CD4-positive, alpha-beta memory T cell (primary cell): Measurements from ENCODE around the gene RDH12. TPM values are rescaled to one million over a fixed set of nuclear protein-coding genes. Genes with fewer than 3 reads are reported as not detected.
A peak's percentile ranks its signal among the peaks of the same experiment; 100 is the strongest.
"Not testable (repeated sequence)": the region's sequence is repeated elsewhere in the genome, so short reads cannot be mapped to it uniquely, and the experiment has no call there.

Source experiments
- CTCF ChIA-PET: fragments of 350-600 bp; sonication (Branson Sonifier 250); formaldehyde crosslinking; loops from one replicate; lab custom pipeline; 2021; ENCODE audit warnings: inconsistent platforms; ENCODE audit not compliant: partially characterized antibody; lab: Charles Lee
- POLR2A ChIA-PET: fragments of 350-600 bp; sonication (Branson Sonifier 250); formaldehyde crosslinking; loops from one replicate; lab custom pipeline; 2021; ENCODE audit not compliant: partially characterized antibody; lab: Charles Lee
- DNase-seq, 5 donors: peaks; one replicate each; pipeline versions ENCODE4 v3.0.0 to v3.0.0-alpha.2; 2020 to 2022; ENCODE audit warnings: mixed read lengths in 1 of 5
- H3K27ac ChIP-seq: one replicate; pipeline ENCODE4 v1.7.0; 2013; ENCODE audit warnings: low read depth, low read length
- H3K27me3 ChIP-seq: 2 replicates; pipeline ENCODE4 v1.7.0; 2013; ENCODE audit warnings: mild to moderate bottlenecking, low read length, moderate library complexity; ENCODE audit not compliant: insufficient read depth
- H3K36me3 ChIP-seq: 2 replicates; pipeline ENCODE4 v1.7.0; 2013; ENCODE audit warnings: mild to moderate bottlenecking, low read length, moderate library complexity; ENCODE audit not compliant: insufficient read depth
- H3K4me1 ChIP-seq: 2 replicates; pipeline ENCODE4 v1.7.0; 2013; ENCODE audit warnings: mild to moderate bottlenecking, low read length, moderate library complexity; ENCODE audit not compliant: insufficient read depth
- H3K4me3 ChIP-seq, 2 donors: one replicate each; pipeline ENCODE4 v1.7.0; 2013; ENCODE audit warnings: low read length in 2 of 2, mild to moderate bottlenecking in 1 of 2
- H3K9me3 ChIP-seq, 2 donors: one replicate each; pipeline ENCODE4 v1.7.0; 2013; ENCODE audit warnings: low read length in 2 of 2, control low read depth in 1 of 2; ENCODE audit not compliant: control insufficient read depth in 1 of 2
- H3K27ac Mint-ChIP-seq, 7 donors: one replicate each; pipeline ENCODE4 v1.8.0; 2020 to 2021; ENCODE audit warnings: mixed read lengths in 7 of 7, mild to moderate bottlenecking in 6 of 7, inconsistent platforms in 3 of 7, moderate library complexity in 3 of 7
- H3K27me3 Mint-ChIP-seq, 2 donors: one replicate each; pipeline ENCODE4 v1.8.0; 2020 to 2021; ENCODE audit warnings: mixed read lengths in 2 of 2
- H3K36me3 Mint-ChIP-seq, 2 donors: one replicate each; pipeline ENCODE4 v1.8.0; 2020 to 2021; ENCODE audit warnings: mixed read lengths in 2 of 2, inconsistent platforms in 1 of 2, mild to moderate bottlenecking in 1 of 2
- H3K4me1 Mint-ChIP-seq, 4 donors: one replicate each; pipeline ENCODE4 v1.8.0; 2020 to 2021; ENCODE audit warnings: mixed read lengths in 4 of 4, mild to moderate bottlenecking in 1 of 4
- H3K4me3 Mint-ChIP-seq, 8 donors: one replicate each; pipeline ENCODE4 v1.8.0; 2020 to 2021; ENCODE audit warnings: mixed read lengths in 8 of 8, mild to moderate bottlenecking in 7 of 8, moderate library complexity in 6 of 8, inconsistent platforms in 3 of 8
- H3K9me3 Mint-ChIP-seq, 8 donors: one replicate each; pipeline ENCODE4 v1.8.0; 2020 to 2021; ENCODE audit warnings: mixed read lengths in 8 of 8, mild to moderate bottlenecking in 5 of 8, inconsistent platforms in 3 of 8, moderate library complexity in 1 of 8
- intact Hi-C: fragments of 100-400 bp; cut with micrococcal nuclease; formaldehyde crosslinking; loops from one replicate; pipeline ENCODE4 v1.15.1; 2023
- polyA plus RNA-seq, 2 donors: library from polyadenylated mRNA; unstranded; fragments of 300-500 nt; fragmentation: Illumina TruSeq; gene quantifications; one replicate each; pipeline ENCODE4 v1.2.3, GENCODE V29; 2021
- total RNA-seq, 2 experiments: library from RNA; stranded (reverse); gene quantifications; one replicate each; pipeline ENCODE4 v1.2.3, GENCODE V29; 2021

RDH12 gene
- total and polyA plus RNA-seq, 4 experiments from 2014 or later: not detected

GRCh38 chr14:67697006-67697405 is 4.7 kb upstream of the RDH12 start:
- POLR2A ChIA-PET: no interaction called here
- Histone ChIP-seq H3K9me3 (no peaks in the 10 kb centered on the region), H3K27me3 (no peaks in the 10 kb centered on the region), H3K27ac (no peak overlapping the region), H3K36me3 (peaks cover 4% of the 10 kb centered on the region), H3K4me3 (no peak overlapping the region), H3K4me1 (peaks cover 15% of the 10 kb centered on the region)
- CTCF ChIA-PET: interaction anchor here (1.2 kb wide), 1 partner anchor 269 kb away, joined by 3 read pairs; no protein-coding TSS in a partner anchor
- no peak overlapping the region for H3K4me3 Mint-ChIP-seq
- peaks cover 4 to 12% of the 10 kb centered on the region in 2 donors for H3K36me3 Mint-ChIP-seq
- no peaks in the 10 kb centered on the region for H3K27me3 Mint-ChIP-seq
- intact Hi-C loops: no loop called here
- H3K9me3 Mint-ChIP-seq: no peaks in the 10 kb centered on the region
- no peak for DNase-seq
- H3K27ac Mint-ChIP-seq: peak overlapping the region in 3 of 7 donors; percentile 3 to 78 (median 43)
- H3K4me1 Mint-ChIP-seq: peaks cover 10 to 29% (median 18%) of the 10 kb centered on the region in 4 donors

- Mint-ChIP-seq H3K27ac (no peak overlapping the region), H3K36me3 (peaks cover 0 to 7% of the 10 kb centered on the region in 2 donors), H3K27me3 (no peaks in the 10 kb centered on the region), H3K9me3 (no peaks in the 10 kb centered on the region), H3K4me3 (no peak overlapping the region), H3K4me1 (peaks cover 8 to 23% (median 14%) of the 10 kb centered on the region in 4 donors)
- intact Hi-C loops: no loop called here
- no peak for DNase-seq
- ChIA-PET POLR2A (no interaction called here), CTCF (interaction anchor here (0.9 to 1.2 kb wide), 3 partner anchors 10 to 270 kb away, joined by 3 to 7 read pairs (median 3); partner anchors contain the start of gene ARG2)
- Histone ChIP-seq H3K4me3 (no peak overlapping the region), H3K36me3 (no peaks in the 10 kb centered on the region), H3K9me3 (no peaks in the 10 kb centered on the region), H3K27me3 (no peaks in the 10 kb centered on the region), H3K27ac (no peak overlapping the region), H3K4me1 (peaks cover 15% of the 10 kb centered on the region)
Measured at GRCh38 chr14:67698179-67698578, 3.5 kb upstream of the RDH12 start.

GRCh38 chr14:67703997-67704396 is 2.3 kb downstream of the RDH12 start:
- CTCF ChIA-PET: interaction anchor here (0.8 to 6.0 kb wide), 47 partner anchors 9 to 1346 kb away, joined by 3 to 139 read pairs (median 5); partner anchors contain the start of genes ARG2, ATP6V1D, EIF2S1 and PIGH
- Histone ChIP-seq H3K4me3 (no peak overlapping the region), H3K27ac (no peak overlapping the region), H3K27me3 (no peaks in the 10 kb centered on the region), H3K4me1 (no peaks in the 10 kb centered on the region), H3K36me3 (no peaks in the 10 kb centered on the region), H3K9me3 (no peaks in the 10 kb centered on the region)
- H3K9me3 Mint-ChIP-seq: peaks cover 0 to 1% (median 0%) of the 10 kb centered on the region in 8 donors
- POLR2A ChIA-PET: interaction anchor here (1.0 to 1.5 kb wide), 7 partner anchors 8 to 284 kb away, joined by 3 to 12 read pairs (median 4); partner anchors contain the start of genes PIGH and RDH11
- no peak overlapping the region for H3K27ac Mint-ChIP-seq
- intact Hi-C loops: loop anchor here (1.0 to 10.0 kb wide), 7 partner anchors 37 to 1349 kb away; no protein-coding TSS in a partner anchor
- DNase-seq: no peak
- H3K4me3 Mint-ChIP-seq: no peak overlapping the region
- peaks cover 3 to 4% of the 10 kb centered on the region in 2 donors for H3K27me3 Mint-ChIP-seq
- H3K36me3 Mint-ChIP-seq: no peaks in the 10 kb centered on the region
- H3K4me1 Mint-ChIP-seq: no peaks in the 10 kb centered on the region

GRCh38 chr14:67704484-67705089 is 2.9 kb downstream of the RDH12 start:
- Histone ChIP-seq H3K4me3 (no peak overlapping the region), H3K27me3 (no peaks in the 10 kb centered on the region), H3K36me3 (no peaks in the 10 kb centered on the region), H3K4me1 (no peaks in the 10 kb centered on the region), H3K9me3 (no peaks in the 10 kb centered on the region), H3K27ac (no peak overlapping the region)
- intact Hi-C loops: loop anchor here (1.0 to 10.0 kb wide), 7 partner anchors 38 to 1350 kb away; no protein-coding TSS in a partner anchor
- CTCF ChIA-PET: interaction anchor here (0.6 to 6.0 kb wide), 49 partner anchors 8 to 1964 kb away, joined by 3 to 139 read pairs (median 5); partner anchors contain the start of genes ARG2, ATP6V1D, EIF2S1 and PIGH
- no peak overlapping the region for H3K27ac Mint-ChIP-seq
- no peaks in the 10 kb centered on the region for H3K4me1 Mint-ChIP-seq
- POLR2A ChIA-PET: interaction anchor here (0.7 to 1.5 kb wide), 8 partner anchors 9 to 284 kb away, joined by 3 to 12 read pairs (median 4); partner anchors contain the start of genes PIGH and RDH11
- H3K27me3 Mint-ChIP-seq: peaks cover 3 to 4% of the 10 kb centered on the region in 2 donors
- H3K4me3 Mint-ChIP-seq: no peak overlapping the region
- H3K36me3 Mint-ChIP-seq: no peaks in the 10 kb centered on the region
- DNase-seq: peak in 4 of 5 donors; percentile 50 to 57 (median 52)
- H3K9me3 Mint-ChIP-seq: peaks cover 0 to 2% (median under 1%) of the 10 kb centered on the region in 8 donors

- Histone ChIP-seq H3K4me3 (no peak overlapping the region), H3K4me1 (no peaks in the 10 kb centered on the region), H3K27ac (no peak overlapping the region), H3K27me3 (no peaks in the 10 kb centered on the region), H3K9me3 (no peaks in the 10 kb centered on the region), H3K36me3 (no peaks in the 10 kb centered on the region)
- no peak overlapping the region for H3K4me3 Mint-ChIP-seq
- H3K4me1 Mint-ChIP-seq: no peaks in the 10 kb centered on the region
- intact Hi-C loops: loop anchor here (2.0 to 10.0 kb wide), 2 partner anchors 38 to 1350 kb away; no protein-coding TSS in a partner anchor
- peaks cover 3 to 4% of the 10 kb centered on the region in 2 donors for H3K27me3 Mint-ChIP-seq
- POLR2A ChIA-PET: interaction anchor here (0.7 to 1.5 kb wide), 3 partner anchors 10 to 93 kb away, joined by 3 to 12 read pairs (median 4); partner anchors contain the start of gene RDH11
- H3K9me3 Mint-ChIP-seq: peaks cover 0 to 9% (median 4%) of the 10 kb centered on the region in 8 donors
- DNase-seq: no peak
- H3K36me3 Mint-ChIP-seq: no peaks in the 10 kb centered on the region
- H3K27ac Mint-ChIP-seq: no peak overlapping the region
- CTCF ChIA-PET: interaction anchor here (0.7 to 6.0 kb wide), 30 partner anchors 10 to 1347 kb away, joined by 3 to 139 read pairs (median 6); partner anchors contain the start of genes ARG2, PIGH, PLEK2 and RDH11
Measured at GRCh38 chr14:67705211-67705610, 3.5 kb downstream of the RDH12 start.

GRCh38 chr14:67709346-67709745 is 7.7 kb downstream of the RDH12 start:
- DNase-seq, H3K4me3 Mint-ChIP-seq, H3K27me3 Mint-ChIP-seq, H3K4me1 ChIP-seq, H3K27me3 ChIP-seq, H3K4me3 ChIP-seq, H3K36me3 ChIP-seq, H3K27ac ChIP-seq, H3K9me3 ChIP-seq, H3K27ac Mint-ChIP-seq, H3K4me1 Mint-ChIP-seq, H3K36me3 Mint-ChIP-seq, POLR2A ChIA-PET: not testable (repeated sequence)
- CTCF ChIA-PET: interaction anchor here (1.0 to 1.4 kb wide), 2 partner anchors 8 to 183 kb away, joined by 3 to 4 read pairs; no protein-coding TSS in a partner anchor
- H3K9me3 Mint-ChIP-seq: peaks cover 0 to 12% (median 6%) of the 10 kb centered on the region in 8 donors
- intact Hi-C loops: loop anchor here (10.0 kb wide), 1 partner anchor 1355 kb away; no protein-coding TSS in a partner anchor

GRCh38 chr14:67709796-67710195 is 8.1 kb downstream of the RDH12 start:
- H3K4me3 Mint-ChIP-seq: not testable (repeated sequence)
- intact Hi-C loops: loop anchor here (10.0 kb wide), 1 partner anchor 1355 kb away; no protein-coding TSS in a partner anchor

More at GRCh38 chr14:67709796-67710195, 8.1 kb downstream of the RDH12 start:
- H3K9me3 ChIP-seq, H3K4me1 Mint-ChIP-seq, H3K4me1 ChIP-seq, POLR2A ChIA-PET, H3K27me3 Mint-ChIP-seq, H3K27me3 ChIP-seq, DNase-seq, H3K36me3 Mint-ChIP-seq, H3K27ac Mint-ChIP-seq, H3K27ac ChIP-seq, H3K4me3 ChIP-seq, H3K36me3 ChIP-seq: not testable (repeated sequence)
- H3K9me3 Mint-ChIP-seq: peaks cover 0 to 12% (median 6%) of the 10 kb centered on the region in 8 donors
- CTCF ChIA-PET: interaction anchor here (0.6 to 1.0 kb wide), 2 partner anchors 9 to 184 kb away, joined by 3 to 4 read pairs; no protein-coding TSS in a partner anchor
